HEK293 (cell line): ENCODE data around the gene CACNA1C.

ENCODE experiments used
- CTCF ChIA-PET: fragments of 350-600 bp; formaldehyde crosslinking; extraction: SDS; loops from one replicate; lab custom pipeline; 2021; ENCODE audit warnings: antibody characterized with exemption; lab: Yijun Ruan, JAX
- POLR2A ChIA-PET: fragments of 300-600 bp; formaldehyde crosslinking; extraction: SDS; loops from one replicate; lab custom pipeline; 2020; ENCODE audit warnings: antibody characterized with exemption, inconsistent platforms; lab: Yijun Ruan, JAX
- H3K27ac ChIP-seq: fragments of 200-500 bp; sonication (Bioruptor generic); 2 replicates; pipeline ENCODE4 v1.5.1; 2014; ENCODE audit warnings: low read depth, low read length, control low read depth, inconsistent platforms; ENCODE audit errors: extremely low read depth
- H3K36me3 ChIP-seq, 2 experiments: fragments of 200-500 bp in 1 of 2; sonication (Bioruptor generic) in 1 of 2; 1 replicate in 1 of 2; 2 replicates in 1 of 2; pipeline ENCODE4 v1.5.1; 2014 to 2017; ENCODE audit warnings: inconsistent platforms in 2 of 2, low read length in 2 of 2; ENCODE audit not compliant: control insufficient read depth in 2 of 2, insufficient read depth in 1 of 2
- H3K4me1 ChIP-seq: fragments of 200-500 bp; sonication (Bioruptor generic); 2 replicates; pipeline ENCODE4 v1.5.1; 2014; ENCODE audit warnings: mild to moderate bottlenecking, low read length, inconsistent platforms; ENCODE audit not compliant: control insufficient read depth, insufficient read depth
- H3K4me3 ChIP-seq: 2 replicates; pipeline ENCODE4 v1.5.1; 2011; ENCODE audit warnings: low read depth, mild to moderate bottlenecking, control low read depth, low read length, moderate library complexity
- H3K9me3 ChIP-seq: fragments of 200-500 bp; sonication (Bioruptor generic); 2 replicates; pipeline ENCODE4 v1.5.1; 2014; ENCODE audit warnings: low read depth, low read length, inconsistent platforms; ENCODE audit not compliant: control insufficient read depth, insufficient read depth
- ATF2 ChIP-seq: fragments of 450-650 bp; formaldehyde crosslinking; IDR thresholded peaks from 2 replicates; pipeline ENCODE4 v1.5.1; 2016; ENCODE audit warnings: missing biosample characterization, missing genetic modification characterization, low read depth
- GLIS1 ChIP-seq: fragments of 450-650 bp; formaldehyde crosslinking; IDR thresholded peaks from 2 replicates; pipeline ENCODE4 v1.5.1; 2016; ENCODE audit warnings: missing biosample characterization, missing genetic modification characterization
- HOXD13 ChIP-seq: sonication (generic); formaldehyde crosslinking; IDR thresholded peaks from 2 replicates; pipeline ENCODE4 v1.8.0; 2022; ENCODE audit warnings: missing genetic modification reagents, borderline replicate concordance
- IKZF3 ChIP-seq: fragments of 450-650 bp; IDR thresholded peaks from 2 replicates; pipeline ENCODE4 v1.5.0; 2018; ENCODE audit warnings: missing biosample characterization, mild to moderate bottlenecking, missing genetic modification characterization, moderate library complexity
- KLF10 ChIP-seq: fragments of 450-650 bp; IDR thresholded peaks from 2 replicates; pipeline ENCODE4 v1.5.1; 2018; ENCODE audit warnings: missing biosample characterization, mild to moderate bottlenecking, missing genetic modification characterization
- OSR2 ChIP-seq: fragments of 450-650 bp; formaldehyde crosslinking; IDR thresholded peaks from 2 replicates; pipeline ENCODE4 v1.5.1; 2016; ENCODE audit warnings: missing biosample characterization, missing genetic modification characterization
- OVOL3 ChIP-seq: fragments of 450-650 bp; formaldehyde crosslinking; IDR thresholded peaks from 2 replicates; pipeline ENCODE4 v1.5.1; 2016; ENCODE audit warnings: missing biosample characterization, missing genetic modification characterization
- WT1 ChIP-seq: fragments of 450-650 bp; formaldehyde crosslinking; IDR thresholded peaks from 2 replicates; pipeline ENCODE4 v1.5.1; 2016; ENCODE audit warnings: missing biosample characterization, missing genetic modification characterization
- ZBTB20 ChIP-seq: fragments of 450-650 bp; formaldehyde crosslinking; IDR thresholded peaks from 2 replicates; pipeline ENCODE4 v1.5.1; 2016; ENCODE audit warnings: missing biosample characterization, missing genetic modification characterization
- ZFP3 ChIP-seq: fragments of 450-650 bp; formaldehyde crosslinking; IDR thresholded peaks from 2 replicates; pipeline ENCODE4 v1.5.1; 2016; ENCODE audit warnings: low read depth, missing biosample characterization, missing genetic modification characterization
- ZIC2 ChIP-seq: fragments of 450-650 bp; formaldehyde crosslinking; IDR thresholded peaks from 2 replicates; pipeline ENCODE4 v1.5.1; 2016; ENCODE audit warnings: missing biosample characterization, missing genetic modification characterization
- ZNF121 ChIP-seq: fragments of 450-650 bp; formaldehyde crosslinking; IDR thresholded peaks from 2 replicates; pipeline ENCODE4 v1.5.1; 2016; ENCODE audit warnings: missing biosample characterization, missing genetic modification characterization
- ZNF140 ChIP-seq: fragments of 450-650 bp; formaldehyde crosslinking; IDR thresholded peaks from 2 replicates; pipeline ENCODE4 v1.5.1; 2016; ENCODE audit warnings: missing biosample characterization, missing genetic modification characterization
- ZNF184 ChIP-seq: fragments of 450-650 bp; IDR thresholded peaks from 2 replicates; pipeline ENCODE4 v1.5.1; 2018; ENCODE audit warnings: missing biosample characterization, mild to moderate bottlenecking, missing genetic modification characterization
- ZNF2 ChIP-seq: fragments of 450-650 bp; formaldehyde crosslinking; IDR thresholded peaks from 2 replicates; pipeline ENCODE4 v1.5.1; 2016; ENCODE audit warnings: missing biosample characterization, missing genetic modification characterization
- ZNF211 ChIP-seq: fragments of 450-650 bp; formaldehyde crosslinking; IDR thresholded peaks from 2 replicates; pipeline ENCODE4 v1.5.1; 2016; ENCODE audit warnings: low read depth, missing biosample characterization, missing genetic modification characterization
- ZNF292 ChIP-seq: fragments of 450-650 bp; formaldehyde crosslinking; IDR thresholded peaks from 2 replicates; pipeline ENCODE4 v1.5.1; 2016; ENCODE audit warnings: low read depth, missing biosample characterization, missing genetic modification characterization, borderline replicate concordance
- ZNF398 ChIP-seq: fragments of 450-650 bp; formaldehyde crosslinking; IDR thresholded peaks from 2 replicates; pipeline ENCODE4 v1.5.1; 2017; ENCODE audit warnings: missing biosample characterization, missing genetic modification characterization
- ZNF416 ChIP-seq: fragments of 450-650 bp; formaldehyde crosslinking; IDR thresholded peaks from 2 replicates; pipeline ENCODE4 v1.5.1; 2016; ENCODE audit warnings: missing biosample characterization, missing genetic modification characterization
- ZNF449 ChIP-seq: fragments of 450-650 bp; formaldehyde crosslinking; IDR thresholded peaks from 2 replicates; pipeline ENCODE4 v1.5.1; 2017; ENCODE audit warnings: missing biosample characterization, mild to moderate bottlenecking, missing genetic modification characterization, moderate library complexity
- ZNF473 ChIP-seq: fragments of 450-650 bp; formaldehyde crosslinking; IDR thresholded peaks from 2 replicates; pipeline ENCODE4 v1.5.1; 2017; ENCODE audit warnings: missing biosample characterization, missing genetic modification characterization
- ZNF624 ChIP-seq: fragments of 450-650 bp; formaldehyde crosslinking; IDR thresholded peaks from 2 replicates; pipeline ENCODE4 v1.5.1; 2017; ENCODE audit warnings: missing biosample characterization, missing genetic modification characterization
- ZNF76 ChIP-seq: fragments of 450-650 bp; formaldehyde crosslinking; IDR thresholded peaks from 2 replicates; pipeline ENCODE4; 2016; ENCODE audit warnings: low read depth, missing biosample characterization, missing genetic modification characterization, borderline replicate concordance
- ZSCAN18 ChIP-seq: fragments of 450-650 bp; formaldehyde crosslinking; IDR thresholded peaks from 2 replicates; pipeline ENCODE4 v1.5.1; 2016; ENCODE audit warnings: missing biosample characterization, missing genetic modification characterization

The CACNA1C gene

GRCh38 chr12:2575245-2575644, 522.5 kb downstream of the CACNA1C start:
- POLR2A ChIA-PET: no interaction called here
- CTCF ChIA-PET: interaction anchor here (0.5 to 1.7 kb wide), 3 partner anchors 10 to 635 kb away, joined by 3 to 11 read pairs (median 4); no protein-coding TSS in a partner anchor
- no peaks in the 10 kb centered on the region for H3K4me1 ChIP-seq
- H3K27ac ChIP-seq: no peak overlapping the region
- no peaks in the 10 kb centered on the region for H3K9me3 ChIP-seq
- no peaks in the 10 kb centered on the region for H3K36me3 ChIP-seq
- peak; percentile 22; the same call in 1 of the 2 replicates for TF ChIP-seq ZIC2
- no peak for TF ChIP-seq ZNF121 (tag by site-specific recombination)
- no peak for TF ChIP-seq HOXD13 (CRISPR knock-in tag)
- peak; percentile 47; the same call in 1 of the 2 replicates for TF ChIP-seq GLIS1 (tag by site-specific recombination)
- no peak overlapping the region for H3K4me3 ChIP-seq

- H3K4me1 ChIP-seq: no peaks in the 10 kb centered on the region
- no peak overlapping the region for H3K27ac ChIP-seq
- H3K9me3 ChIP-seq: no peaks in the 10 kb centered on the region
- H3K36me3 ChIP-seq: no peaks in the 10 kb centered on the region
- ChIA-PET CTCF (interaction anchor here (0.6 to 1.0 kb wide), 3 partner anchors 66 to 723 kb away, joined by 3 read pairs; no protein-coding TSS in a partner anchor), POLR2A (no interaction called here)
- no peak for TF ChIP-seq ZSCAN18
- TF ChIP-seq ZNF473 (tag by site-specific recombination): no peak
- TF ChIP-seq ZNF292 (tag by site-specific recombination): no peak
- TF ChIP-seq ZNF140 (tag by site-specific recombination): no peak
- no peak for TF ChIP-seq IKZF3 (tag by site-specific recombination)
- no peak for TF ChIP-seq ZNF184 (tag by site-specific recombination)
- no peak for TF ChIP-seq ZNF211 (tag by site-specific recombination)
- TF ChIP-seq WT1 (tag by site-specific recombination): no peak
- no peak for TF ChIP-seq ZNF76 (tag by site-specific recombination)
- no peak for TF ChIP-seq OVOL3
- TF ChIP-seq ZNF2: no peak
- no peak for TF ChIP-seq ZNF416 (tag by site-specific recombination)
- TF ChIP-seq ZNF624 (tag by site-specific recombination): no peak
- no peak for TF ChIP-seq ZFP3 (tag by site-specific recombination)
- TF ChIP-seq KLF10: no peak
- no peak for TF ChIP-seq ATF2
- no peak for TF ChIP-seq ZNF398
- TF ChIP-seq OSR2 (tag by site-specific recombination): no peak
- no peak for TF ChIP-seq ZNF449 (tag by site-specific recombination)
- TF ChIP-seq ZBTB20 (tag by site-specific recombination): no peak
- TF ChIP-seq, all 188 proteins: peak for 0
- no peak overlapping the region for H3K4me3 ChIP-seq
Observed at GRCh38 chr12:2578211-2578610, 525.4 kb downstream of the CACNA1C start.
